WI38 (cell line): ENCODE data around the gene DVL1.
A peak's percentile ranks its signal among the peaks of the same experiment; 100 is the strongest.

Source experiments
- H3K4me3 ChIP-seq: 2 replicates; pipeline ENCODE4 v1.5.1; 2011; ENCODE audit warnings: low read depth, mild to moderate bottlenecking, control low read depth, low read length
- TF ChIP-seq, protein P1 (sequence below): IDR thresholded peaks from 2 replicates; pipeline ENCODE4 v1.5.1; 2012; ENCODE audit warnings: low read depth, mild to moderate bottlenecking, control low read depth, low read length

The DVL1 gene

DNA sequence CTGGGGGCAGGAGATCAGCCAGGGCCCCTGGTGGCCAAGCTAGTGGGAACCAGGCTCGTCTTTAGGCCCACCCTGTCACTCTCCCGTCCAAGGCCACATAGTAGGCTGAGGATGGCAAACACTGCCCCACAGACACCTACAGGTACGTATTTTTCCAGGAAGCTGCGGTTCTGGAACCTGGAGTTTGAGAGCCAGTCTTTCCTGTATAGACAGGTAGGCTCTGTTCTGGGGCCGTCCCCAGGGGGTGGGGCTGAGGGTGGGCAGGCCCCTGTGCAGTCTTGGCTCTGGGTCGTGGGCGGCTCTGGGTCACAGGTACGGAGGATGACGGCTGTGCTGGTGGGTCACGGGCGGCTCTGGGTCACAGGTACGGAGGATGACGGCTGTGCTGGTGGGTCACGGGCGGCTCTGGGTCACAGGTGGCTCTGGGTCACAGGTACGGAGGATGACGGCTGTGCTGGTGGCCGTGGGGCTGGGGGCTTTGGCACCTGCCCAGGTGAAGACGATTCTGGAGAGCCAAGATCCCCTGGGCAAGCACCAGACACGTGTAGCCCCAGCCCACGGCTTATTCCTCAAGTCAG is 38.7 kb downstream of the DVL1 start:
- TF ChIP-seq, protein P1, sequence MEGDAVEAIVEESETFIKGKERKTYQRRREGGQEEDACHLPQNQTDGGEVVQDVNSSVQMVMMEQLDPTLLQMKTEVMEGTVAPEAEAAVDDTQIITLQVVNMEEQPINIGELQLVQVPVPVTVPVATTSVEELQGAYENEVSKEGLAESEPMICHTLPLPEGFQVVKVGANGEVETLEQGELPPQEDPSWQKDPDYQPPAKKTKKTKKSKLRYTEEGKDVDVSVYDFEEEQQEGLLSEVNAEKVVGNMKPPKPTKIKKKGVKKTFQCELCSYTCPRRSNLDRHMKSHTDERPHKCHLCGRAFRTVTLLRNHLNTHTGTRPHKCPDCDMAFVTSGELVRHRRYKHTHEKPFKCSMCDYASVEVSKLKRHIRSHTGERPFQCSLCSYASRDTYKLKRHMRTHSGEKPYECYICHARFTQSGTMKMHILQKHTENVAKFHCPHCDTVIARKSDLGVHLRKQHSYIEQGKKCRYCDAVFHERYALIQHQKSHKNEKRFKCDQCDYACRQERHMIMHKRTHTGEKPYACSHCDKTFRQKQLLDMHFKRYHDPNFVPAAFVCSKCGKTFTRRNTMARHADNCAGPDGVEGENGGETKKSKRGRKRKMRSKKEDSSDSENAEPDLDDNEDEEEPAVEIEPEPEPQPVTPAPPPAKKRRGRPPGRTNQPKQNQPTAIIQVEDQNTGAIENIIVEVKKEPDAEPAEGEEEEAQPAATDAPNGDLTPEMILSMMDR: no peak
- no peak overlapping the region for H3K4me3 ChIP-seq

GRCh38 chr1:1310109-1310385 is 39.2 kb downstream of the DVL1 start:
- TF ChIP-seq, protein P1: no peak
- H3K4me3 ChIP-seq: no peak overlapping the region

GRCh38 chr1:1309251-1310108 is 39.7 kb downstream of the DVL1 start:
- TF ChIP-seq, protein P1: no peak
- peak overlapping the region; percentile 75 for H3K4me3 ChIP-seq

DNA sequence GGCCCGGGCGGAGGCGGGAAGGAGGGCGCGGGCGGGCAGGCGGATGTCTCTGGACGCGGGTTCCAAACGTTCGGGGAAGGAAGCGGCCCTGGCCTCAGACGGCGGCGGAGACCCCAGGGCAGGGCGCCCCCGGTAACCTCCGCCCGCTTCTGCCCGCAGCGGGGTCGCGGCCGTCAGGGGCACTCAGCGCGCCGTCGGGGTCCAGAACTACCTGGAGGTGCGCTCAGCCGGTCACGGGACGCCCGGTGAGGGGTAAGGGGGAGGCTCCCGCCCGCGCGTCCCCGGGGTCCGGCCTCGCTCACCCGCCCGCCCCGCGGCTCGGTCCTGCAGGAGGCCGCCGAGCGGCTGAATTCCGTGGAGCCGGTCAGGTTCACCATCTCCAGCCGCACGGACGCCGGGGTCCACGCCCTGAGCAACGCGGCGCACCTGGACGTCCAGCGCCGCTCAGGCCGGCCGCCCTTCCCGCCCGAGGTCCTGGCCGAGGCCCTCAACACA is 40.4 kb downstream of the DVL1 start:
- TF ChIP-seq, protein P1: no peak

DNA sequence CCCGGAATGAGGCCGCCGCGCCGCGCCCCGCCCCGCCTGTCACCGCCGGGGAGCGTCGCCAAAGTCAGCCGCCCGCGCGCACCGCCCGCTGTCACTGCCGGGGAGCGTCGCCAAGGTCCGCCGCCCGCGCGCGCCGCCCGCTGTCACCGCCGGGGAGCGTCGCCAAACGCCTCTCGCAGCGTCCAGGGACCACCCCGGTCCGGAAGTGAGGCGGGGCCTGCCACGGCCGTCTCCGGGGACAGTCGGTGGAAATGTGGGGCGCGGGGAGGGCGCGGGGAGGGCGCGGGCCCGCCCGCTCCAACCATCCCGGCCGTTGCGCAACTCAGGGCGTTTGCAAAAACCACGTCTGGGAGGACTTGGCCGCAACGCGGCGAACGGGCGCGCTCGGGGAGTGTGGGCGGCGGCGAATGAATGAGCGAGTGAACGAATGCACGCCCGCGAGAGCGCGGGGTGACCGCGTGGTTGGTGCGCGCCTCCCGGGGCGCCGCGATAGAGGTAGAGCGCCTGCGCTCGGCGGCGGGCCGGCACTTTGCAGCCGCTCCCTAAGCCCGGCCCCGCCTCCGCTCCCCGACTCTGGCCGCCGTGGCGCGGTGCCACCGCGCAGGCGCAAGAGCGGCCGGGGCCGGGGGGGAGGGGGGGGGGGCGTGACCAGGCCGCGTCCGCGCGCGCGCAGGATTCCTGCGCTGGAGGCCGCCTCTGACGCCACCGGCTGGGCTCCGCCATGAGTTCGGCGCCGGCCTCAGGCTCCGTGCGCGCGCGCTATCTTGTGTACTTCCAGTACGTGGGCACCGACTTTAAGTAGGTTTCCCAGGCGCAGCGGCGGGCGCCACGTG is 41.1 kb downstream of the DVL1 start, which contains the start of the genes ACAP3 and PUSL1:
Gene ACAP3, minus strand, starts transcription at position 8 of the 833 bp plus-strand sequence. CDS start 115 bp downstream, outside the sequence.
Gene PUSL1, plus strand, starts transcription at position 675 of the 833 bp plus-strand sequence. Its CDS starts 47 bp downstream, at position 722.
- H3K4me3 ChIP-seq: peak within 1 kb of the TSS; percentile 87
- TF ChIP-seq, protein P1: no peak

More for the DNA sequence above, 40.4 kb downstream of the DVL1 start:
- peak overlapping the region; percentile 75 for H3K4me3 ChIP-seq

- H3K4me3 ChIP-seq: peak overlapping the region; percentile 87
Measured at GRCh38 chr1:1307261-1307922, 41.8 kb downstream of the DVL1 start.

More at GRCh38 chr1:1307261-1307922, 41.8 kb downstream of the DVL1 start:
- TF ChIP-seq, protein P1: no peak
